NCI-H226 (cell line): ENCODE results near the gene CLPSL2.
A peak's percentile ranks its signal among the peaks of the same experiment; 100 is the strongest.

Experiments
- DNase-seq: peaks from one replicate; pipeline ENCODE4 v3.0.0-alpha.2; 2015

The CLPSL2 gene

GRCh38 chr6:35788423-35788982, 12.1 kb downstream of the CLPSL2 start:
- DNase-seq: no peak

DNA sequence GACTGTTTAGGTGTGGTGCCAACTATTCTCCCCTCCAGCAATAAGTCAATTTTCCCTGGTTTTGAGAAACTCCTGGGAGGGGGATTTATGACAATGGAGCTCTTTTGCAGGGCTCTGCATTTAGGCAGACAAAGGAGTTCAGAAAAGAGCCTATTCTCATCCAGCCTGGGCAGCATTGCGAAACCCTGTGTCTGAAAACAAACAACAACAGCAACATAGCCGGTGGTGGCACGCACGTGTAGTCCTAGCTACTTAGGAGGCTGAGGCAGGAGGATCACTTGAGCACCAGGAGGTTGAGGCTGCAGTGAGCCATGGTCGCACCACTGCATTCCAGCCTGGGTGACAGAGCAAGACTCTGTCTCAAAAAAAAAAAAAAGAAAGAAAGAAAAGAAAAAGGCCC, 14.3 kb downstream of the CLPSL2 start:
- DNase-seq: no peak

DNA sequence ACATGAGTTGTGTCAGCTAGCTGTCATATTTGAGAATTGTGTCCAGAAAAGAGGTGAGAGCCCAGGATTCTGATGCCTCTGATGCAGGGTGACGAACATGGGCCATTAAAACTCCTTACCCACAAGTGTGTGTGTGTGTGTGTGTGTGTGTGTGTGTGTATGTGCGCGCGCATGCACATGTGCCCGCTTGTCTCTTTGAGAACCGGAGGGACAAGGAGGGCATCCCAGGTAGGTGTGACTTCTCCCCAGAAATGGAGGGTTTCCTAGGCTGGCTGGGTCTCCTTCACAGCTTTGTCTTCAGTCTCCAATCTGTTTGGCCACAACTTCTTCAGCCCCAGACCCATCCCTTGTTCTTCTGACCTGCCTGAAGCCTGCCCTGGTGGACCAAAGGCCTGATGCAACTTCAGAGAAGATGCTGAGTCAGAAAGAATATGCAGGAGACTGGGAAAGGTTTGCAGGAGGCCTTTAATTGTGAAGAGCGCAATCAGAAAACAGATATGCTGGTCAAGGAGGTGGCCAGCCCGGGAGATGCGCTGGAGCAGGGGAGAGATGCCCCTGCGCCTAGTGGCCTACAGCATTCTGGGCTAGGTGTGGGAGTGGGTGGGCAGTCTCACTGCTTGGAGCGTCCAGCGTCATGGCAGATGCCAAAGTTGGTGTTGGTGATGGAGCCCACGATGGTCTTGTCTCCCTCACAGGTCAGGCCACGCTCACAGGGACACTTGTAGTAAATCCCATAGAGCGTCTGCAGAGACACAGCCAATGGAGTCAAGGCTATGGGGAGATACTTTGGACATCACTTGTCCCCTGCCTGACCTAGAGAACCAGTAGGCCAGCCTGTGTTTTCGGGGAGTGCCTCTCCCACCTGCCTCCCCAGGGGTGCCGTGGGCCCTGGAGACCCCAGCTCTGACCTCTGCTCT, 18.4 kb downstream of the CLPSL2 start:
- no peak for DNase-seq

DNA sequence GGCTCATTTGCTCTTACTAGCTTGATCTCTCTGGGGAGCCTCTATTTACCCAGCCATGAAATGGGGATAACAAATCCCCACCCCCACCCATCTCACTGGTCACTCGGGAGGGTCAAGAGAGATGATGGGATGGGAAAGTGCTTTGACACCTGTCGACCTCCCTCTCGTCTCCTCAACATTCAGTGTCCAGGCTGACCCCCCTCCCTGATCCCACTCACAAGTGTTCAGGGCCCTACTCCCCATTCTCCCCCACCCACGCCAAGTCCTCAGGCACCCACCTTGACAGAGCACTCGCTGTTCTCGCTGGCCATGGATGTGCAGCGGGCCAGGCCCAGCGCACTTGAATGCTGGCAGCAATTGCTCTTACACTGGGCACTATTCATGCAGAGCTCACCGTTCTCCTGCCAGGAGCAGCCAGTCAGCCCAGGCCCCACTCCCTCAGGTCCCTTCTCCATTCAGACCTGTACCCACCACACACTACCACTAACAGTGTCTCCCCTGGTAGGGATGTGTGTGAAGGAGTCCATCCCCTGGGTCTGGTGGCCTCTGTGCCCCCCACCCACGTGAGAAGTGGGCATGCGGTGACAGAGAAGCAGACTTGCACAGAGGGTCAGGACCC, 19.2 kb downstream of the CLPSL2 start:
- DNase-seq: no peak

- no peak for DNase-seq
Observed at GRCh38 chr6:35796236-35796635, 19.8 kb downstream of the CLPSL2 start.

GRCh38 chr6:35797837-35798526, 21.6 kb downstream of the CLPSL2 start:
- DNase-seq: no peak

GRCh38 chr6:35798706-35799105, 22.3 kb downstream of the CLPSL2 start:
- DNase-seq: no peak

DNA sequence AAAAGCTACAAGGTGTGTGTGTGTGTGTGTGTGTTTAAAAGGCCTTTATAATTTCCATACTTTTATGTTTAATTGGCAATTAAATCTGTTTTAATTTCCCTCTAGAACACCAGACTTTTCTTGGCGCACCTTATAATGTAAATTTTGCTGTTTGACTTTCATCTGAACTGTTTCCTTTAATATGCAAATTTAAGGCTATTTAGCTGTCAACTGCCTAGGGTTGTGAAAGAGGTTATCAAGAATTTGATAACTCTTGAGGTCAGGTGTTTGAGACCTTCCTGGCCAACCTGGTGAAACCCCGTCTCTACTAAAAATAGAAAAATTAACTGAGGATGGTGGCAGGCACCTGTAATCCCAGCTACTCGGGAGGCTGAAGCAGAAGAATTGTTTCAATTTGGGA, 24.8 kb downstream of the CLPSL2 start:
- DNase-seq: no peak

DNA sequence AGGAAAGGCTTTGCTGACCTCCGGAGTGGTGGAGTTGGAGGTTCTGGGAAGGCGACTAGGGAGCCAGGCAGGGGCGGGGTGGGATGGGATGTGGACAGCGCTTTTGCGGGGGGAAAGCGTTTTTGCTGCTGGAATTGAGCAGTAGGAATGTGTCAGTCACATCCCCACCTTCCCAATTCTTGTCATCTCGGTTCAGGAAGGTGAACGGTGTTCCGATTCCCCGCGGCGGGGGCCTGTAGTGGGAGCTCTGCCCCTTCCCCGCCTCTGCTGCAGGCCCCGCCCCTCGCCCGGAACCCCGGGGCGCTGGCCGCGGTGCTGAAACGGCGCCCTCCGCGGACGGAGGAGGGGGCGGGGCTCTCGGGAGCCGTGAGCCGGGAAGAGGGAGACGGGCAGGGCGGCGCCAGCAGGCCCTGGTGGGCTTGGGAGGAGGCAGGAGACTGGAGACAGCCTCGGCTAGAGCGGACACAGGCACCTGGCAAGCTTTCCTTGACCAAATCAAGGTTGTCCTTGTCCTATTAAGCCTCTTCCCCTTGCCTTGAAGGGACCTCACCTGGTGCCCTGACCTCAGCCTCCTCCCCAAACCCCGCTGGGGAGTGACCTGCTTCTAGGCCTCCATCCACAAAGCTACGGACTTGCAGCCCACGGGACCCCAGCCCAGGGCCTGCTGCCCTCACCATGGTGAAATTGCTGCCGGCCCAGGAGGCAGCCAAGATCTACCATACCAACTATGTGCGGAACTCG, 28.8 kb downstream of the CLPSL2 start, which contains the start of gene LHFPL5:
TSS of gene LHFPL5 (plus strand) at position 357 of the 741 bp plus-strand sequence. CDS start at position 676, 319 bp downstream.
- DNase-seq: peak; percentile 50

DNA sequence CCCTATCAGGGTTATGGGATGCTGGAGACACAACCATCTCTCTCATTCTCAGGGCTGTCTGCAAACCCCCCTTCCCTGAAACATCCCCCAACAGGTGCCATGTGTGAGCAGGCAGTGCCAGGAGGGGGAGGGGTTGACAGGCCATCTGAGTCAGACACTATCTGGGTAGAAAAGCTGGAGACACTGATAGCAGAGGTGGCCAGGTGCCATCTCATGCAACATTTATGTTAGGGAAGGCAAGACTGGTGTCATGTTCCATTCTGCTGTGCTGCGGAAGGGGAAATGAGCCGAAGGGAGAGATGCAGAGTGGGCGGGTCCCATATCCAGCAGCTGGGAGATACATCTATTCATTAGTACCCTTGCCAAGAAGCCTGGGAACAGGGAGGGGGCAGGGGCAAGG, 32.3 kb downstream of the CLPSL2 start:
- peak; percentile 64 for DNase-seq

DNA sequence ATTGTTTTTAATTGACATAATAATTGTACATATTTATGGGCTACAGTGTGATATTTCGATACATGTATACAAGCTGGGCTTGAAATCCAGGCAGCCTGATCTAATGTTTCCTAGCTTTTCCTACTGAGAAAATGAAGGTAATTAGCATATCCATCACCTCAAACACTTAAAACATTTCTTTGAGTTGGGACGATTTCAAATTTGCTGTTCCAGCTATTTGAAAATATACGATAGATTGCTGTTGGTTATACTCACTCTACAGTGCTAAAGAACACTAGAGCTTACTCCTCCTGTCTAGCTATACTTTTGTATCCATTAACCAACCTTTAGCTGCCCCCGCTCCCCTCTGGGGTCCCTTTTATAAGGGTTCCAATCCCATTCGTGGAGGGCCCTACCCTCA, 33.4 kb downstream of the CLPSL2 start:
- DNase-seq: no peak

GRCh38 chr6:35810971-35811698, 34.7 kb downstream of the CLPSL2 start:
- peak; percentile 45 for DNase-seq

DNA sequence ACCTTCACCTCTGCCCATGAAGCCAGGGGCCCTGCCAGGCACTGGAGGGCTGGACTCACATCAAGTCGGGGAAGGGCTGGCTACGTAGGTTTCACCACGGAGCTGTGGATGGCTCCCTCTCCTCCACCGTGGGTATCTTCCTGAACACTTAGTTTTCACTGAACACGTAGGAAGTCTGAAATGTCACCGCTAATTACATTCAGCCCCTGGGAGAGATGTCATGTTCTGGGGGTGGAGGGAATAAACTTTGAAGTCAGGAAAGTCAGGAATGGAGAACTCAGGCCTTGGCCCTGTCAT, 35.2 kb downstream of the CLPSL2 start:
- DNase-seq: no peak

DNA sequence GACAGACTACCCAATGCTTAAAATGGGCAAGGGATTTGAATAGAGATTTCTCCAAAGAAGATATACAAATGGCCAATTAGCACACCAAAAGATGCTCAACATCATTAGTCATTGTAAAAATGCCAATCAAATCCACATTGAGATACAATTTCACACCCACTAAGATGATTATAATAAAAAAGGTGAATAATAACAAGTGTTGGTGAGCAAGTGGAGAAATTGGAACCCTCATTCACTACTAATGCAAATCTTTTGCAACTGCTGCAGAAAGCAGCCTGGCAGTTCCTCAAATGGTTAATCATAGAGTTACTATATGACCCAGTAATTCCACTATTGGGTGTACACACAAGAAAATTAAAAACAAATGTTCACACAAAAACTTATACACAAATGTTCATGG, 41.1 kb downstream of the CLPSL2 start:
- DNase-seq: no peak

DNA sequence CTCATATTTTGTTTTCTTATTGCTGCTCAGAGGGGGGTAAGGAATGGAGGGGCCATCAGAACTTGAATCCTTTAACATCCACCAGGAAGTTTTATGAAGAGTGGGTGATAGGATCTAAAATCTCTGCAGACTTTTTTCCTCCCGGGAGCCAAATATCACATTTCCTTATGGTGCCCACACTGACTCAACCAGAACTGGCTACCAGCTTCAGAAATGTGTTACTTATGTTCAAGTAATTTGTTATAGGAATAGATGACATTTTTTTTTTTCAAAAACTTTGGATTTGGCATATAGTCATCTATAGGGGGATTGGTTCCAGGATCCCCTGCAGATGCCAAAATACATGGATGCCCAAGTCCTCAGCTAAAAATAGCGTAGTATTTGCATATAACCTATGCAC, 47.2 kb downstream of the CLPSL2 start:
- no peak for DNase-seq

GRCh38 chr6:35824552-35825192, 48.3 kb downstream of the CLPSL2 start:
- no peak for DNase-seq
